Endodermal cell (in vitro differentiated cells): ENCODE results near the gene PCDHGB7. TPM values are rescaled to one million over a fixed set of nuclear protein-coding genes. Genes with fewer than 3 reads are reported as not detected.

ENCODE experiments used
- DNase-seq: peaks from one replicate; pipeline ENCODE4 v3.0.0-alpha.2; 2017
- H3K27ac ChIP-seq: 2 replicates; pipeline ENCODE4 v1.5.1; 2013; ENCODE audit warnings: mild to moderate bottlenecking, low read depth, low read length, moderate library complexity
- H3K27me3 ChIP-seq: 2 replicates; pipeline ENCODE4 v1.6.1; 2013; ENCODE audit warnings: mild to moderate bottlenecking, low read length, moderate library complexity; ENCODE audit not compliant: insufficient read depth, control insufficient read depth, poor library complexity, severe bottlenecking
- H3K36me3 ChIP-seq: 2 replicates; pipeline ENCODE4 v1.7.0; 2013; ENCODE audit warnings: mild to moderate bottlenecking, low read length, moderate library complexity; ENCODE audit not compliant: control insufficient read depth, insufficient read depth
- H3K4me1 ChIP-seq: one replicate; pipeline ENCODE4 v1.7.0; 2013; ENCODE audit warnings: low read length; ENCODE audit not compliant: control insufficient read depth, insufficient read depth
- H3K4me3 ChIP-seq: 2 replicates; pipeline ENCODE4 v1.5.1; 2013; ENCODE audit warnings: mild to moderate bottlenecking, low read length, moderate library complexity
- H3K9ac ChIP-seq: 2 replicates; pipeline ENCODE4 v1.6.1; 2013; ENCODE audit warnings: mild to moderate bottlenecking, low read length, moderate library complexity; ENCODE audit not compliant: poor library complexity, severe bottlenecking; ENCODE audit errors: extremely low read depth
- H3K9me3 ChIP-seq: 2 replicates; pipeline ENCODE4 v1.6.1; 2013; ENCODE audit warnings: mild to moderate bottlenecking, low read length, moderate library complexity; ENCODE audit not compliant: control insufficient read depth
- H3K27ac Mint-ChIP-seq: 2 replicates; pipeline ENCODE4 v1.8.0; 2020; ENCODE audit warnings: mixed read lengths
- H3K27me3 Mint-ChIP-seq: 2 replicates; pipeline ENCODE4 v1.8.0; 2021; ENCODE audit warnings: mild to moderate bottlenecking, mixed read lengths; ENCODE audit not compliant: insufficient read depth
- H3K36me3 Mint-ChIP-seq: 2 replicates; pipeline ENCODE4 v1.8.0; 2020; ENCODE audit warnings: low read depth, mixed read lengths
- H3K4me1 Mint-ChIP-seq: 2 replicates; pipeline ENCODE4 v1.8.0; 2020; ENCODE audit warnings: mixed read lengths
- H3K4me3 Mint-ChIP-seq: 2 replicates; pipeline ENCODE4 v1.8.0; 2020; ENCODE audit warnings: mild to moderate bottlenecking, moderate library complexity, mixed read lengths
- H3K9me3 Mint-ChIP-seq: 2 replicates; pipeline ENCODE4 v1.8.0; 2020; ENCODE audit warnings: mild to moderate bottlenecking, mixed read lengths
- CTCF ChIP-seq: fragments of 200-600 bp; sonication (generic); conservative IDR thresholded peaks from 2 replicates; pipeline ENCODE4 v1.5.0; 2021; ENCODE audit warnings: antibody characterized with exemption, mild to moderate bottlenecking
- WGBS, 2 experiments: methylation state at CpG; one replicate each; pipeline versions ENCODE4 v1.1.5 to v1.1.7; 2013; ENCODE audit warnings: missing lambda C conversion rate in 2 of 2, mixed read lengths in 1 of 2; ENCODE audit not compliant: insufficient coverage in 1 of 2, insufficient read length in 1 of 2; 5-methylcytosine and 5-hydroxymethylcytosine counted together
- total RNA-seq, 2 donors: library from RNA; stranded (reverse); fragmentation: NEBNext Ultra II Directional in 1 of 2; extraction: Animal tissue kit (Norgen Biotek cat#: 25700) in 1 of 2; gene quantifications; 2 replicates in 1 of 2; 3 replicates in 1 of 2; pipeline ENCODE4 v1.2.1, GENCODE V29; 2021

Gene PCDHGB7
- total RNA-seq, 2 donors from 2014 or later = 15.3 to 19.3 TPM

GRCh38 chr5:141420855-141421488 is 3.5 kb downstream of the PCDHGB7 start, which contains the start of gene PCDHGA11:
TSS of gene PCDHGA11 (plus strand) at chr5:141421051. CDS start at chr5:141421228, 177 bp downstream.
- peak; percentile 91 for TF ChIP-seq CTCF
- Histone ChIP-seq H3K36me3 (no peaks in the 10 kb centered on the region), H3K4me3 (peak within 1 kb of the TSS; percentile 75), H3K27me3 (no peaks in the 10 kb centered on the region), H3K4me1 (no peaks in the 10 kb centered on the region), H3K9me3 (peaks cover 68% of the 10 kb centered on the region), H3K9ac (peak within 1 kb of the TSS; percentile 25), H3K27ac (no peak within 1 kb of the TSS)
- Mint-ChIP-seq H3K4me1 (no peaks in the 10 kb centered on the region), H3K36me3 (peaks cover 49% of the 10 kb centered on the region), H3K4me3 (peak within 1 kb of the TSS; percentile 83), H3K27me3 (peaks cover 37% of the 10 kb centered on the region), H3K9me3 (peaks cover 52% of the 10 kb centered on the region), H3K27ac (peak within 1 kb of the TSS; percentile 86)
- peak; percentile 92 for DNase-seq
- 79 to 96% methylated on average over 41 to 42 of the region's 42 CpGs for WGBS, 2 experiments

- Histone ChIP-seq H3K9me3 (peaks cover 73% of the 10 kb centered on the region), H3K27me3 (no peaks in the 10 kb centered on the region), H3K27ac (no peak overlapping the region), H3K4me1 (no peaks in the 10 kb centered on the region), H3K4me3 (peak overlapping the region; percentile 75), H3K36me3 (no peaks in the 10 kb centered on the region), H3K9ac (no peak overlapping the region)
- Mint-ChIP-seq H3K4me3 (peak overlapping the region; percentile 83), H3K9me3 (peaks cover 55% of the 10 kb centered on the region), H3K4me1 (no peaks in the 10 kb centered on the region), H3K36me3 (peaks cover 54% of the 10 kb centered on the region), H3K27ac (no peak overlapping the region), H3K27me3 (peaks cover 37% of the 10 kb centered on the region)
- DNase-seq = no peak
- WGBS, 2 experiments = 91 to 94% methylated on average over 13 of the region's 13 CpGs
- no peak for TF ChIP-seq CTCF
These were observed 4.0 kb downstream of the PCDHGB7 start for GRCh38 chr5:141421489-141421855.

- Mint-ChIP-seq H3K27me3 (peaks cover 36% of the 10 kb centered on the region), H3K4me1 (no peaks in the 10 kb centered on the region), H3K4me3 (no peak overlapping the region), H3K36me3 (peaks cover 66% of the 10 kb centered on the region), H3K27ac (no peak overlapping the region), H3K9me3 (peaks cover 67% of the 10 kb centered on the region)
- Histone ChIP-seq H3K9ac (no peak overlapping the region), H3K27ac (no peak overlapping the region), H3K36me3 (no peaks in the 10 kb centered on the region), H3K27me3 (no peaks in the 10 kb centered on the region), H3K9me3 (peaks cover 85% of the 10 kb centered on the region), H3K4me1 (no peaks in the 10 kb centered on the region), H3K4me3 (no peak overlapping the region)
- WGBS, 2 experiments = 96% methylated on average over 27 to 42 of the region's 42 CpGs
- DNase-seq = no peak
- TF ChIP-seq CTCF = no peak
These were observed 5.3 kb downstream of the PCDHGB7 start for GRCh38 chr5:141422742-141423291.
